ENCODE measurements around the gene EEF1AKMT3.
"Not testable (repeated sequence)": the region's sequence is repeated elsewhere in the genome, so short reads cannot be mapped to it uniquely, and the experiment has no call there.

Gene EEF1AKMT3

GRCh38 chr12:57766464-57767304 is 5.7 kb upstream of the EEF1AKMT3 start, which contains the start of gene CYP27B1:
Gene CYP27B1 (minus strand): TSS chr12:57767078. CDS start chr12:57767041, 37 bp downstream.
- DNase-seq: no peak

GRCh38 chr12:57767305-57767698 is 5.1 kb upstream of the EEF1AKMT3 start:
- no peak for DNase-seq

- DNase-seq: no peak
Measured at GRCh38 chr12:57767876-57768275, 4.5 kb upstream of the EEF1AKMT3 start.

GRCh38 chr12:57769594-57769993 is 2.8 kb upstream of the EEF1AKMT3 start:
- no peak for DNase-seq

GRCh38 chr12:57770734-57771133 is 1.7 kb upstream of the EEF1AKMT3 start:
- DNase-seq: no peak

- peak; percentile 85 for DNase-seq
Measured at GRCh38 chr12:57771236-57771872, 1.1 kb upstream of the EEF1AKMT3 start.

- peak; percentile 92 for DNase-seq
Measured at GRCh38 chr12:57771873-57772428, 463 bp upstream of the EEF1AKMT3 start, which contains the start of gene METTL1. Gene METTL1 (minus strand): TSS chr12:57772105. CDS start chr12:57772083, 22 bp downstream.

- not testable (repeated sequence) for DNase-seq
Measured at GRCh38 chr12:57774634-57775033, 2.2 kb downstream of the EEF1AKMT3 start.

- DNase-seq: no peak
Measured at GRCh38 chr12:57775044-57775443, 2.6 kb downstream of the EEF1AKMT3 start.

- no peak for DNase-seq
Measured at GRCh38 chr12:57775563-57776246, 3.3 kb downstream of the EEF1AKMT3 start.

GRCh38 chr12:57776247-57776587 is 3.8 kb downstream of the EEF1AKMT3 start:
- no peak for DNase-seq

GRCh38 chr12:57777367-57777766 is 5.0 kb downstream of the EEF1AKMT3 start:
- no peak for DNase-seq

- DNase-seq: no peak
Measured at GRCh38 chr12:57777911-57778310, 5.5 kb downstream of the EEF1AKMT3 start.

- no peak for DNase-seq
Measured at GRCh38 chr12:57779736-57780135, 7.3 kb downstream of the EEF1AKMT3 start.

GRCh38 chr12:57780284-57780897 is 8.0 kb downstream of the EEF1AKMT3 start:
- no peak for DNase-seq

- DNase-seq: peak; percentile 33
Measured at GRCh38 chr12:57781244-57781643, 8.8 kb downstream of the EEF1AKMT3 start.

- no peak for DNase-seq
Measured at GRCh38 chr12:57781801-57782200, 9.4 kb downstream of the EEF1AKMT3 start.

- DNase-seq: no peak
Measured at GRCh38 chr12:57782243-57782607, 9.8 kb downstream of the EEF1AKMT3 start.

- DNase-seq: peak; percentile 97
Measured at GRCh38 chr12:57782608-57783465, 10.4 kb downstream of the EEF1AKMT3 start, which contains the start of gene TSFM. Gene TSFM (plus strand): TSS chr12:57782787. CDS start chr12:57782802, 15 bp downstream.

GRCh38 chr12:57783466-57783801 is 11.0 kb downstream of the EEF1AKMT3 start:
- DNase-seq: no peak

- DNase-seq: no peak
Measured at GRCh38 chr12:57783861-57784260, 11.4 kb downstream of the EEF1AKMT3 start.

GRCh38 chr12:57793920-57794319 is 21.5 kb downstream of the EEF1AKMT3 start:
- DNase-seq: no peak

Data from CD4-positive, alpha-beta T cell treated with Interleukin-10 for 1 hour (primary cell).